ENCODE data around the gene ZNF808.
A peak's percentile ranks its signal among the peaks of the same experiment; 100 is the strongest.
"Not testable (repeated sequence)": the region's sequence is repeated elsewhere in the genome, so short reads cannot be mapped to it uniquely, and the experiment has no call there.

Gene ZNF808

GRCh38 chr19:52527134-52527955 lies at the start of gene ZNF808:
Gene ZNF808, plus strand, starts transcription at chr19:52527668. Its CDS starts 15,617 bp downstream, at chr19:52543285.
- DNase-seq (ENCODE audit: low read depth in 1 of 2, low spot score in 1 of 2), result peak; percentile 96 to 99

- not testable (repeated sequence) for DNase-seq (ENCODE audit: low read depth in 1 of 2, low spot score in 1 of 2)
These were observed 43.2 kb upstream of the ZNF808 start for GRCh38 chr19:52484111-52484743.

GRCh38 chr19:52485064-52485463 lies 42.4 kb upstream of the ZNF808 start:
- not testable (repeated sequence) for DNase-seq (ENCODE audit: low read depth in 1 of 2, low spot score in 1 of 2)

- DNase-seq (ENCODE audit: low read depth in 1 of 2, low spot score in 1 of 2), result not testable (repeated sequence)
These were observed 41.8 kb upstream of the ZNF808 start for GRCh38 chr19:52485561-52486240.

GRCh38 chr19:52492201-52492993 lies 35.1 kb upstream of the ZNF808 start:
- no peak for DNase-seq (ENCODE audit: low read depth in 1 of 2, low spot score in 1 of 2)

GRCh38 chr19:52492994-52493470 lies 34.4 kb upstream of the ZNF808 start:
- DNase-seq (ENCODE audit: low read depth in 1 of 2, low spot score in 1 of 2), result no peak

GRCh38 chr19:52494518-52494917 lies 33.0 kb upstream of the ZNF808 start:
- DNase-seq (ENCODE audit: low read depth in 1 of 2, low spot score in 1 of 2), result no peak

GRCh38 chr19:52498571-52498970 lies 28.9 kb upstream of the ZNF808 start:
- DNase-seq (ENCODE audit: low read depth in 1 of 2, low spot score in 1 of 2), result no peak

- not testable (repeated sequence) for DNase-seq (ENCODE audit: low read depth in 1 of 2, low spot score in 1 of 2)
These were observed 27.0 kb upstream of the ZNF808 start for GRCh38 chr19:52500474-52500873.

- DNase-seq (ENCODE audit: low read depth in 1 of 2, low spot score in 1 of 2), result not testable (repeated sequence)
These were observed 26.5 kb upstream of the ZNF808 start for GRCh38 chr19:52500991-52501390.

GRCh38 chr19:52507266-52507665 lies 20.2 kb upstream of the ZNF808 start:
- DNase-seq (ENCODE audit: low read depth in 1 of 2, low spot score in 1 of 2), result no peak

- DNase-seq (ENCODE audit: low read depth in 1 of 2, low spot score in 1 of 2), result no peak
These were observed 11.3 kb upstream of the ZNF808 start for GRCh38 chr19:52516191-52516590.

- no peak for DNase-seq (ENCODE audit: low read depth in 1 of 2, low spot score in 1 of 2)
These were observed 8.8 kb upstream of the ZNF808 start for GRCh38 chr19:52518646-52519045.

- DNase-seq (ENCODE audit: low read depth in 1 of 2, low spot score in 1 of 2), result not testable (repeated sequence)
These were observed 8.3 kb upstream of the ZNF808 start for GRCh38 chr19:52519175-52519574.

- no peak for DNase-seq (ENCODE audit: low read depth in 1 of 2, low spot score in 1 of 2)
These were observed 7.5 kb upstream of the ZNF808 start for GRCh38 chr19:52520013-52520412.

GRCh38 chr19:52522551-52522950 lies 4.9 kb upstream of the ZNF808 start:
- DNase-seq (ENCODE audit: low read depth in 1 of 2, low spot score in 1 of 2), result no peak

GRCh38 chr19:52524086-52524485 lies 3.4 kb upstream of the ZNF808 start:
- no peak for DNase-seq (ENCODE audit: low read depth in 1 of 2, low spot score in 1 of 2)

- peak in 1 of 2 donors; percentile 0 for DNase-seq (ENCODE audit: low read depth in 1 of 2, low spot score in 1 of 2)
These were observed 486 bp downstream of the ZNF808 start for GRCh38 chr19:52527956-52528351.

GRCh38 chr19:52532480-52532879 lies 5.0 kb downstream of the ZNF808 start:
- no peak for DNase-seq (ENCODE audit: low read depth in 1 of 2, low spot score in 1 of 2)

GRCh38 chr19:52533901-52534300 lies 6.4 kb downstream of the ZNF808 start:
- DNase-seq (ENCODE audit: low read depth in 1 of 2, low spot score in 1 of 2), result no peak

GRCh38 chr19:52535385-52535770 lies 7.9 kb downstream of the ZNF808 start:
- not testable (repeated sequence) for DNase-seq (ENCODE audit: low read depth in 1 of 2, low spot score in 1 of 2)
